DMS53 treated with DMSO at 0.1 percent for 48 hours (cell line): ENCODE results near the gene GPR132.

Experiments used
- DNase-seq: peaks from one replicate; lab custom pipeline; 2025; ENCODE audit not compliant: unreplicated experiment; lab: John Stamatoyannopoulos, UW

GPR132 gene

GRCh38 chr14:105023144-105023543 lies 42.1 kb downstream of the GPR132 start:
- no peak for DNase-seq

DNA sequence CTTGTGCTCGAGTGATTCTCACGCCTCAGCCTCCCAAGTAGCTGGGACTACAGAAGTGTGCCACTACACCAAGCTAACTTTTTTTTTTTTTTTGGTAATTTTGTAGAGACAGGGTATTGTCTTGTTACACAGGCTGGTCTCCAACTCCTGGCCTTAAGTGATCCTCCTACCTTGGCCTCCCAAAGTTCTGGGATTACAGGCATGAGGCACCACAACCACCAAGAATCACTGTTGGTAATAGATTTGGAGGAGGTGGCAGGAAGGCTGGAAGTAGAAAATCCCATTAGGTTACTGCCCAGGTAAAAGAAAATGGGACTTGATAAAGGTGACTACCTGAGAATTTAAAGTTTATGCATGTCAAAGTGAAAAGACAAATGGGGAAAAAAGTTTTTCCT lies 43.0 kb downstream of the GPR132 start:
- DNase-seq: no peak

GRCh38 chr14:105021656-105022275 lies 43.5 kb downstream of the GPR132 start:
- peak; percentile 33 for DNase-seq

DNA sequence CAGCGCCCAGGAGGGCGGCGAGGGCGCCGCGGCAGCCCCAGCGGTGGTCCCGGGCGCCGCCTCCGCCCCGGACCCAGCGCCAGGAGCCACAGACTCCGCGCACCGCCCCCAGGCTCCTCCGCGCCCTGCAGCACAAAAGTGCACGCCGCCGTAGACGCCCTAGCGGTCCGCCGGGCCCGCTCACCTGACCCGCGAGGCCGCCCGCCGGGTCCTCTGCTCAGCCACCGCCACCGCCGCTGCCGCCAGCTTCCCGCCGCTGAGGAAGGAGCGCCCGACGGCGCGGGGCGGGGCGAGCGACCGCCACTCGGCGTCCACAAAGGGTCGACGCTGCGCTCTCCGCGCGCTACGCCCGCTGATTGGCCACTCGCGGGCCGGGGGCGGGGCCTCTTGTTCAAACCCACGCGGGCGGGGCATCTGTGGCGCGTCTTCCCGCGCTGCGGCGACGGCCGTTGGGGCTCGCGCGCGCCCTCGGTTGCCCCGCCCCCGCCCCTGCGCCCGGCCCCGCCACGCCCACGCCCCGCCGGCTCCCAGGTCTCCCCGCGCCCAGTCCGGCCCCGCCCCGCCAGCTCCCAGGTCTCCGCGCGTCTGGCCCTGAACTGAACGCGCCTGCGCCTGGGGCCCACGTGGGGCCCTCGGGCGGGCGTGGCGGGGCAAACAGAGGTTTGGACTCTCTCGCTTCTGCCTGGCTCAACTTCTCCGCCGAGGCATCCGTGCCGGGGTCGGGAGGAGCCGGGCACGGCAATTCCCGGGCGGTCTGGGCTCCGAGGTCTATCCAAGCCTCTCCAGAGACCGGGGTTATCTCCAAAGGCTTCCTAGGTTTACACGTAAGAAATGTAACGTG lies 44.2 kb downstream of the GPR132 start, which contains the start of gene CDCA4:
CDCA4 (minus strand) TSS at position 269 of the 841 bp plus-strand sequence. CDS start 9,154 bp downstream, outside the sequence.
- peak; percentile 91 for DNase-seq

DNA sequence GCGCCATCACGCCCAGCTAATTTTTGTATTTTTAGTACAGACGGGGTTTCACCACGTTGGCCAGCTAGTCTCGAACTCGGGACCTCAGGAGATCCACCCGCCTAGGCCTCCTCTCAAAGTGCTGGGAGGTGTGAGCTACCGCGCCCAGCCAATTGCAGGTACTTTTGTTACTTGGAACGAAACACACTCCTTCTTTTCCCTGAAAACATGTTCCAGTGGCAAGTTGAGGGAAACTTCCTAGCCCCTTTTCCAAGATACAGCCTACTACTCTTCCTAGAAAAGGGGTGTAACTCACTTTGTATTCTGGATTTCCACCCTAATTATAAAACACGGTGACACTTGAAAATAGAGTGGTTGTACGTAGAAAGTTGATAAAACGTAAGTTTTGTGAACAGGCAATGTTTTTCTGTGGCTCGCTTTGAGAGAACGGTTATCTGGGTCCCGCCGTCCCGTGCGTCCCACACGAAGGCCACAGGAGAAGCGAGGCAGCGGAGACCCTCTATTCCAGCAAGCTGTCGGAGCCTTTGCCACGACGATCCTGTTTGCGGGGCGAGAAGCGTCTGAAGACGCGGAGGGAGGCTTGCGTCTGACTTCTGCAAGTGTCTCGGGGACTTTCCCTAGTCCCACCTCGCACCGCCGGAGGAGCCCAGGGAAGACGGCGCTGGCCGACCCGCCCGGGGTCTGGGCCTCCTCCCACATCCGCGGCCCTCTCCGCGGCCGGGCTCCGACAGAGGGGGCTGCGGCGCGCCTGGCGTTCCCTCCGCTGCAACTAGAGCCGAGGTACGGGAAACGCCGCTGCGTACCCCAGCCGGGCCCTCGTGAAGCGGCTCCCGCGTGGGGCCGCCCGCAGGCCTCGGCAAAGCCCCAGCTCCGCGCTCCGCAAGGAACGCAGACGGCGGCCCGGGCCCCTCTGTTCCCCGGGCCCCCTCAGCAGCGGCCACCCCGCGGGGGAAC lies 45.1 kb downstream of the GPR132 start:
- no peak for DNase-seq

DNA sequence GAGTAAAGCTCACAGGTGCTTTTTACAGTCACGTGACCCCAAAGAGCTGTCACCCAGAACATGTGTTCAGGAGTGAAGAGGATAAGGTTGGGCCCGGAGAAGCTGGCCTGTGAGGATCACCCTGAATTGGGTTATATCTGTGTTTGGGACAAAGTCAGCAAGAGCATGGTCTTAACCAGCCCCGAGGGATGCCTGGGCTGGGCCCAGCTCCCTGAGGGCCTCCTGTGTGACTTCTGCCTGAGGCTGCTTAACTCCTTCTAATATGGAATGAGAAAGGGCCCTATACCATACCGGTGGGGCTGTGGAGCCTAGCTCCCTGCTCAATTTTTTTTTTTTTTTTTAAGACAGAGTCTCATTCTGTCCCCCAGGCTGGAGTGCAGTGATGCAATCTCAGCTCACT lies 46.8 kb downstream of the GPR132 start:
- no peak for DNase-seq

GRCh38 chr14:105015905-105016304 lies 49.3 kb downstream of the GPR132 start:
- DNase-seq: no peak

DNA sequence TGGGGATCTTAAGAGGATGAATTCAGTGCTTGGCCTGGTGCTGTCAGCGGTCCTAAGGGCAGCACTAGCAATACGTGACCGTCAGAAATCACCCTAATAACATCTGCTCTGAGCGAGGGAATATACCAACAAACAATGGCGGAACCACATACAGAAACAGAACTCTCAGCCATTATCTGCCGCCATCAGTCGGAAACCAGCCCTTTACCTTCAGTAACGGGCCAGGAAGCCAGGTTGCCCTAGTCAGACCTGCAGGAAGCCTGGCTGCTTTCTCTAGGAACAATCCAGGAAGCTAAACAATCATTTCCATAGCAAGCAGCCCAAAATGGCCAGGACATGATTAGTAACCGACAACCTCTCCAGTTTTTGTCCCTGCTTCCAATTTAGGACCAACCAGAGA lies 50.0 kb downstream of the GPR132 start:
- no peak for DNase-seq

DNA sequence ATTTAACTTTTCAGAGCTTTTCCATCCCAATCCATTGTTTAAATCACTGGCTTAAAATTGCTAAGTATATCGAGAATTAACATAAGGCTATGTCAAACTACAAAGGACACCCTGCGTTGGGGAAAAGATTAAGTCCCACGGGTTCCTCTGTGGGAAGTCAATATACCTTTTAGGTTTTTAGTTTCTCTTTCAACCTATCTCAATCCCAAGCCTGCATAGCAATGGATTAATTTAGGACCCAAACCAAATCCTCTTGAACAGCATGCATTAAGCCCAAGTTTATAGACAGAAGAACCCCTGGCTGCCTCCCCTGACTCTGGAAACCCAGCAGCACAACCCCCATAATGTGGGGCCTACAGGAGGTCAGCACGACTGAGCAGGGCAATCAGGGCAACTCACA lies 50.6 kb downstream of the GPR132 start:
- no peak for DNase-seq

DNA sequence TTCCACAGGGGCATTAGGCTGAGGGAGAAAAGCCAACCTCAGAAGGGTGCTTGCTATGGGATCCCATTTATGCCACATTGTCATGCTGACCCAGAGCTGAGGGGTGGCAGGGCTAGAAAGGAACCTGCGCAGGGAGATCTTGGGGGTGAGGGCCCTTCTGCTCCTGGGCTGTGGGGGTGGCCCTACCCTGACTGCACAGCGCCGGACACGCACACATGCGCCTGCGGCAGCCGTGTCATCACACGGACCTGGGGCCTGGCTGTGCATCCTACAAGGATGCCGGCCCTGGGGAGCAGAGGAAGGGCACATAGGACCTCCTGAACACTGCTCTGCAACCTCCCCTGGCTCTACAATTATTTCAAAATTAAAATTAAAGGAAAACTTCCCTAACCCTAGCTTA lies 51.2 kb downstream of the GPR132 start:
- DNase-seq: no peak

- DNase-seq: no peak
Measured at GRCh38 chr14:105013150-105013785, 52.0 kb downstream of the GPR132 start.

DNA sequence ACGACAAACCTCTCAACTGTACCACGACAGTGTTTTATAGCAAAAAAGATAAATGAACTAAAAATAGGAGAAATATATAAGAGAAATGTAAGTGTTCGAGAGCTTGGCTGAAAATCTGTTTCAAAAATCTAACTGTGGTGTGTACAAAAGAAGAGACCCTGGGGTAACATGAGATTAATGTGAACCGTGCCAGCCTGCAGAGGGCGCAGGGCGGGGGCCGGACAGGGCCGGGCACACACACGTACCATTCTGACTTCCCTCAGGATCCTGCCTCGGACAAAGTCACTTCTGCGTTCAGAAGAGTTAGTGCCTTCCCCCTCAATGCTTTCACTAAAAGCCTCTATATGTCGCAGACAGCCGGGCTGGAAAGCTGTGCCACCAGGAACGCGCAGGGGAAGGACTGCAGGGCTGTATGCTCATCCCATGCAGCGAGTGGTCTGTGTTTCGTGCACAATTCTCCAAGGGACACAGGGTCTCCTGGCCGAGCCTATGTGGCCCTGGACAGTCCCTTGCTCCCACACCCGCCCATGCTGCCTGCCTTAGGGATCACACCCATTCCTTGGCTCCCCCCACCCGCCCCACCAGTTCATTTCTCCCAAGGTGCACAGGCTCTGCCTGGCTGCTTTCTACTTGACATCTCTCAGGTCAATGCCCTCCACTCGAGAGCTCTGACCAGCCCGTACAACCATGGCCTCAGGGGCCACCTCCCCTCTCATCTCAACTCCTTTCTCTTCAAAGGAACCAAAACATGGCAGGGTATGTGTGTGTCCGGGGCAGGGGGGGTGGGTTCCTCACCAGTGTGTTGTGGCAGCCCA lies 52.9 kb downstream of the GPR132 start:
- no peak for DNase-seq

GRCh38 chr14:105011312-105011990 lies 53.8 kb downstream of the GPR132 start:
- no peak for DNase-seq

- DNase-seq: no peak
Measured at GRCh38 chr14:105010891-105011291, 54.3 kb downstream of the GPR132 start.

DNA sequence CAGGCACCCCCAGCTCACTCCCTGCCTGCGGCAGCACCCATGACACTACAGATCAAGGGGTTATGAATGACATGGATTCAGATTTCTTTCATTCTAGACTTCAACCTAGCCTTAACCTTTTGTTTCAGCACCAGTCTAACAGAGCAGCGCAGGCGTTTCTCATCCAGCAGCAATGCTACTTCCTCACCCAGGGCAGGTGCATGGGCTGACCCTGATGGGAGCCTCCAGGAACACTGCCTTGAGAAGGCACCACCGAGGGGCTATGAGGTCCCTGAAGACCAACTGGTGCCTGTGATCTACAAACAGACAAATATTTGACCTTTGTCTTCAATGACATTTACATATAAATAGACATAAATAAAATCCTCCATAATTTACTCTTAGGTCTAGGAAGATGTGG lies 55.1 kb downstream of the GPR132 start:
- DNase-seq: no peak

- DNase-seq: no peak
Measured at GRCh38 chr14:105007593-105008264, 57.5 kb downstream of the GPR132 start.

- no peak for DNase-seq
Measured at GRCh38 chr14:105006831-105007592, 58.2 kb downstream of the GPR132 start.
